ENCODE measurements around the gene ZP2. TPM values are rescaled to one million over a fixed set of nuclear protein-coding genes. Genes with fewer than 3 reads are reported as not detected.

The ZP2 gene
- total and polyA plus RNA-seq, 2 of the 4 experiments (the other 2 are of a cell fraction), result not detected

GRCh38 chr16:21186326-21186691 lies 25.1 kb downstream of the ZP2 start:
- DNase-seq, result peak; percentile 23
- H3K23ac ChIP-seq (ENCODE audit: low read depth, low read length), result no peak overlapping the region
- no peaks in the 10 kb centered on the region for H4K20me1 ChIP-seq (ENCODE audit: insufficient read depth, low read length)
- H2AFZ ChIP-seq (replicated peaks; ENCODE audit: low read length, poor library complexity), result no peak overlapping the region
- H3K27ac ChIP-seq (ENCODE audit: insufficient read depth, low read length), result no peak overlapping the region
- no peak overlapping the region for H4K91ac ChIP-seq (ENCODE audit: insufficient read depth, low read depth, low read length)
- H3K4me1 ChIP-seq (ENCODE audit: control insufficient read depth, insufficient read depth, low read length), result peaks cover 6% of the 10 kb centered on the region
- ChIA-PET POLR2A (ENCODE audit: unreplicated experiment) (interaction anchor here (0.6 kb wide), 1 partner anchor 11 kb away, joined by 3 read pairs; no protein-coding TSS in a partner anchor), CTCF (interaction anchor here (0.6 to 2.0 kb wide), 2 partner anchors 17 to 114 kb away, joined by 3 to 17 read pairs; no protein-coding TSS in a partner anchor)
- intact Hi-C loops (cut with micrococcal nuclease) (no loop called here), in situ Hi-C loops (cut with MboI; ENCODE audit: low sequenced_read_pairs) (loop anchor here (5.0 kb wide), 1 partner anchor 111 kb away; no protein-coding TSS in a partner anchor), dilution Hi-C loops (cut with HindIII; ENCODE audit: low sequenced_read_pairs, unreplicated experiment) (no loop called here)
- no peak overlapping the region for H3K4me2 ChIP-seq (ENCODE audit: low read depth, low read length)
- no TSS peak for BruUV-seq (replicated peaks)
- no peak overlapping the region for H2BK20ac ChIP-seq (ENCODE audit: low read depth, low read length)
- no peaks in the 10 kb centered on the region for H3K9me1 ChIP-seq (ENCODE audit: insufficient read depth, low read length)
- H3K36me3 ChIP-seq (ENCODE audit: control insufficient read depth, insufficient read depth, low read length), result peaks cover 10% of the 10 kb centered on the region
- no peak overlapping the region for H4K8ac ChIP-seq (ENCODE audit: low read depth in 2 of 2, low read length in 2 of 2)
- no peak overlapping the region for H3K56ac ChIP-seq (ENCODE audit: extremely low read depth, insufficient read depth, low read length)
- no peak for TF ChIP-seq BHLHE40 (IDR thresholded peaks at IDR 0.05; ENCODE audit: low read depth, low read length)
- no peak for TF ChIP-seq USF2 (IDR thresholded peaks at IDR 0.05; ENCODE audit: low read depth, low read length)
- no peak for TF ChIP-seq RFX5 (IDR thresholded peaks at IDR 0.05; ENCODE audit: low read depth, low read length)
- TF ChIP-seq FOS (IDR thresholded peaks at IDR 0.05; ENCODE audit: low read depth, low read length), result no peak
- H2AK5ac ChIP-seq (ENCODE audit: low read depth, low read length), result no peak overlapping the region
- H3K14ac ChIP-seq (replicated peaks; ENCODE audit: low read depth, low read length), result no peak overlapping the region
- no peaks in the 10 kb centered on the region for H3K27me3 ChIP-seq (ENCODE audit: control insufficient read depth, insufficient read depth, low read length)
- no peak overlapping the region for H2BK120ac ChIP-seq (ENCODE audit: low read depth, low read length)
- H3K9me3 ChIP-seq (ENCODE audit: control insufficient read depth, insufficient read depth, low read length), result no peaks in the 10 kb centered on the region; the same call in 1 of the 2 replicates
- ATAC-seq (ENCODE audit: low read depth), result no peak
- H4K5ac ChIP-seq (ENCODE audit: low read depth, low read length), result no peak overlapping the region
- no peak overlapping the region for H3K4me3 ChIP-seq (ENCODE audit: insufficient read depth, low read depth, low read length)
- H2BK15ac ChIP-seq (ENCODE audit: low read depth, low read length), result no peak overlapping the region
- H3K79me1 ChIP-seq (ENCODE audit: low read depth in 1 of 2, low read length in 2 of 2), result no peaks in the 10 kb centered on the region
- no peak overlapping the region for H3K4ac ChIP-seq (ENCODE audit: low read depth, low read length)
- 80% methylated on average over 1 of the region's 4 CpGs; no CpG with 5 or more reads in 1 of the 2 experiments for WGBS, 2 experiments (ENCODE audit: extremely low coverage in 2 of 2, insufficient read length in 1 of 2)
- no peak overlapping the region for H2AK9ac ChIP-seq (replicated peaks; ENCODE audit: low read depth, low read length, poor library complexity)
- H3K18ac ChIP-seq (ENCODE audit: low read depth, low read length), result no peak overlapping the region
- H2BK5ac ChIP-seq (ENCODE audit: low read depth, low read length, poor library complexity, severe bottlenecking), result no peak overlapping the region
- H3K9ac ChIP-seq (ENCODE audit: low read depth, low read length), result no peak overlapping the region
